ENCODE measurements around the gene CCDC88B.

The CCDC88B gene

GRCh38 chr11:64369440-64370421 lies 29.7 kb downstream of the CCDC88B start:
- Histone ChIP-seq H3K27me3 (ENCODE audit: insufficient read depth, low read length, poor library complexity, severe bottlenecking) (no peaks in the 10 kb centered on the region), H3K9me2 (replicated peaks; ENCODE audit: low read depth, low read length) (no peaks in the 10 kb centered on the region), H3K79me2 (ENCODE audit: insufficient read depth, low read length) (no peaks in the 10 kb centered on the region), H3K9me3 (ENCODE audit: insufficient read depth, low read depth, low read length) (no peaks in the 10 kb centered on the region), H3K4me2 (ENCODE audit: low read depth, low read length, poor library complexity, severe bottlenecking) (no peak overlapping the region), H2AFZ (ENCODE audit: low read length) (no peak overlapping the region), H3K9ac (ENCODE audit: low read depth, low read length, poor library complexity, severe bottlenecking) (no peak overlapping the region), H3F3A (ENCODE audit: low read depth) (no peaks in the 10 kb centered on the region), H4K20me1 (ENCODE audit: insufficient read depth, low read length, poor library complexity, severe bottlenecking) (no peaks in the 10 kb centered on the region), H3K4me1 (ENCODE audit: insufficient read depth, low read length, poor library complexity, severe bottlenecking) (no peaks in the 10 kb centered on the region), H3K36me3 (ENCODE audit: insufficient read depth, low read length) (peaks cover 14% of the 10 kb centered on the region; the same call in 1 of the 2 replicates), H3K4me3 (ENCODE audit: low read length, poor library complexity, severe bottlenecking) (no peak overlapping the region)
- TF ChIP-seq, protein P1, sequence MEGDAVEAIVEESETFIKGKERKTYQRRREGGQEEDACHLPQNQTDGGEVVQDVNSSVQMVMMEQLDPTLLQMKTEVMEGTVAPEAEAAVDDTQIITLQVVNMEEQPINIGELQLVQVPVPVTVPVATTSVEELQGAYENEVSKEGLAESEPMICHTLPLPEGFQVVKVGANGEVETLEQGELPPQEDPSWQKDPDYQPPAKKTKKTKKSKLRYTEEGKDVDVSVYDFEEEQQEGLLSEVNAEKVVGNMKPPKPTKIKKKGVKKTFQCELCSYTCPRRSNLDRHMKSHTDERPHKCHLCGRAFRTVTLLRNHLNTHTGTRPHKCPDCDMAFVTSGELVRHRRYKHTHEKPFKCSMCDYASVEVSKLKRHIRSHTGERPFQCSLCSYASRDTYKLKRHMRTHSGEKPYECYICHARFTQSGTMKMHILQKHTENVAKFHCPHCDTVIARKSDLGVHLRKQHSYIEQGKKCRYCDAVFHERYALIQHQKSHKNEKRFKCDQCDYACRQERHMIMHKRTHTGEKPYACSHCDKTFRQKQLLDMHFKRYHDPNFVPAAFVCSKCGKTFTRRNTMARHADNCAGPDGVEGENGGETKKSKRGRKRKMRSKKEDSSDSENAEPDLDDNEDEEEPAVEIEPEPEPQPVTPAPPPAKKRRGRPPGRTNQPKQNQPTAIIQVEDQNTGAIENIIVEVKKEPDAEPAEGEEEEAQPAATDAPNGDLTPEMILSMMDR (conservative IDR thresholded peaks at IDR 0.05; ENCODE audit: low read length) = peak; percentile 30
- TF ChIP-seq EZH2phosphoT487 (IDR thresholded peaks at IDR 0.05; ENCODE audit: borderline replicate concordance) = no peak

DNA sequence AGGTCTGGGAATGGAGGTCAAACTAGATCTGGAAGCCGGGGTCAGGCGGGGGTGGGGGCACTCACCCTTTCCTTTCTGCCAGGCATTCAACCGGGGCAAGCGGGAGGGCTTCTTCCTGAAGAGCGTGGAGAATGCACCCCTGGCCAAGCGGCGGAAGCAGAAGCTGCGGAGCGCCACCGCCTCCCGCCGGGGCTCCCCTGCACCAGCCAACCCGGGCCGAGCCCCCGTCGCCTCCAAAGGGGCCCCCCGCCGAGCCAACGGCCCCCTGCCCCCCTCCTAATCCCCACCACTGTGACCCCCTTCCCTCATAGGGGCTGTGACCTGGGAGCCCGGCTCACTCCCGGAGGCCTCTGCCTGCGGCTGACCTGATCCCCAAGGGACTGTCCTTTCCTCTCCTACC lies 31.2 kb downstream of the CCDC88B start:
- Histone ChIP-seq H3K27me3 (ENCODE audit: insufficient read depth, low read length, poor library complexity, severe bottlenecking) (no peaks in the 10 kb centered on the region), H3K9me2 (replicated peaks; ENCODE audit: low read depth, low read length) (no peaks in the 10 kb centered on the region), H3K9ac (ENCODE audit: low read depth, low read length, poor library complexity, severe bottlenecking) (no peak overlapping the region)

DNA sequence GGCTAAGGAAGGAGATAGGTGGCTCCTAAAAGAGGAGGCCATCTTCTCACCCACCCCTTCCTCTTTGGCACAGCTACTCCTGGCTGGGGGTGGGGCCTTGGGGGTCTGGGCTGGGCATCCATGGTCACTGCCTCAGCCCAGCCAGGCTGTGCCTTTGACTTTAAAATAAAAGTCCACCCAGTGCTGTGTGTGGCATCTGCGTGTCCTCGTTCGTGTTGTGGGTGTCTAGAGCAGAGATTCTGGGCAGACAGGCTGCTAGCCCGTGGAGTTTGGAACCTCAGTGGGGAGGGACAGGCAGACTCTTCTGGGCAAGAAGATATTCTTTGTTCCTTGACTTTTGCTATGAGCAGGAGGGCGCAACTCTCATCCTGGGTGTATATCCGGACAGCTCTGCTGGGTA lies 32.0 kb downstream of the CCDC88B start:
- no peaks in the 10 kb centered on the region for H3K9me3 ChIP-seq (ENCODE audit: insufficient read depth, low read depth, low read length)

More for the DNA sequence above, 31.2 kb downstream of the CCDC88B start:
- H3K4me3 ChIP-seq (ENCODE audit: low read length, poor library complexity, severe bottlenecking) = no peak overlapping the region
- no peaks in the 10 kb centered on the region for H3K9me3 ChIP-seq (ENCODE audit: insufficient read depth, low read depth, low read length)
- no peaks in the 10 kb centered on the region for H4K20me1 ChIP-seq (ENCODE audit: insufficient read depth, low read length, poor library complexity, severe bottlenecking)
- H3K4me2 ChIP-seq (ENCODE audit: low read depth, low read length, poor library complexity, severe bottlenecking) = no peak overlapping the region
- no peaks in the 10 kb centered on the region for H3K4me1 ChIP-seq (ENCODE audit: insufficient read depth, low read length, poor library complexity, severe bottlenecking)
- no peaks in the 10 kb centered on the region for H3F3A ChIP-seq (ENCODE audit: low read depth)
- no peaks in the 10 kb centered on the region for H3K79me2 ChIP-seq (ENCODE audit: insufficient read depth, low read length)
- H2AFZ ChIP-seq (ENCODE audit: low read length) = no peak overlapping the region
- no peak for TF ChIP-seq EZH2phosphoT487 (IDR thresholded peaks at IDR 0.05; ENCODE audit: borderline replicate concordance)
- TF ChIP-seq, protein P1 (conservative IDR thresholded peaks at IDR 0.05; ENCODE audit: low read length) = no peak
- 0 out of 2 replicates have a peak, but pooled peaks cover 8% of the 10 kb centered on the region for H3K36me3 ChIP-seq (ENCODE audit: insufficient read depth, low read length)

More for the DNA sequence above, 32.0 kb downstream of the CCDC88B start:
- H3K27me3 ChIP-seq (ENCODE audit: insufficient read depth, low read length, poor library complexity, severe bottlenecking) = no peaks in the 10 kb centered on the region
- no peak overlapping the region for H3K4me3 ChIP-seq (ENCODE audit: low read length, poor library complexity, severe bottlenecking)
- H3K9me2 ChIP-seq (replicated peaks; ENCODE audit: low read depth, low read length) = no peaks in the 10 kb centered on the region
- no peaks in the 10 kb centered on the region for H3K79me2 ChIP-seq (ENCODE audit: insufficient read depth, low read length)
- TF ChIP-seq, protein P1 (conservative IDR thresholded peaks at IDR 0.05; ENCODE audit: low read length) = no peak
- no peak for TF ChIP-seq EZH2phosphoT487 (IDR thresholded peaks at IDR 0.05; ENCODE audit: borderline replicate concordance)
- H3K4me1 ChIP-seq (ENCODE audit: insufficient read depth, low read length, poor library complexity, severe bottlenecking) = no peaks in the 10 kb centered on the region
- H4K20me1 ChIP-seq (ENCODE audit: insufficient read depth, low read length, poor library complexity, severe bottlenecking) = no peaks in the 10 kb centered on the region
- H2AFZ ChIP-seq (ENCODE audit: low read length) = no peak overlapping the region
- no peaks in the 10 kb centered on the region for H3F3A ChIP-seq (ENCODE audit: low read depth)
- H3K9ac ChIP-seq (ENCODE audit: low read depth, low read length, poor library complexity, severe bottlenecking) = no peak overlapping the region
- 0 out of 2 replicates have a peak, but pooled peaks cover 4% of the 10 kb centered on the region for H3K36me3 ChIP-seq (ENCODE audit: insufficient read depth, low read length)
- H3K4me2 ChIP-seq (ENCODE audit: low read depth, low read length, poor library complexity, severe bottlenecking) = no peak overlapping the region
